ENCODE measurements around the gene VPS9D1. TPM values are rescaled to one million over a fixed set of nuclear protein-coding genes. Genes with fewer than 3 reads are reported as not detected.

The VPS9D1 gene
- total RNA-seq, 2 donors from 2014 or later: 9.5 to 18.3 TPM

DNA sequence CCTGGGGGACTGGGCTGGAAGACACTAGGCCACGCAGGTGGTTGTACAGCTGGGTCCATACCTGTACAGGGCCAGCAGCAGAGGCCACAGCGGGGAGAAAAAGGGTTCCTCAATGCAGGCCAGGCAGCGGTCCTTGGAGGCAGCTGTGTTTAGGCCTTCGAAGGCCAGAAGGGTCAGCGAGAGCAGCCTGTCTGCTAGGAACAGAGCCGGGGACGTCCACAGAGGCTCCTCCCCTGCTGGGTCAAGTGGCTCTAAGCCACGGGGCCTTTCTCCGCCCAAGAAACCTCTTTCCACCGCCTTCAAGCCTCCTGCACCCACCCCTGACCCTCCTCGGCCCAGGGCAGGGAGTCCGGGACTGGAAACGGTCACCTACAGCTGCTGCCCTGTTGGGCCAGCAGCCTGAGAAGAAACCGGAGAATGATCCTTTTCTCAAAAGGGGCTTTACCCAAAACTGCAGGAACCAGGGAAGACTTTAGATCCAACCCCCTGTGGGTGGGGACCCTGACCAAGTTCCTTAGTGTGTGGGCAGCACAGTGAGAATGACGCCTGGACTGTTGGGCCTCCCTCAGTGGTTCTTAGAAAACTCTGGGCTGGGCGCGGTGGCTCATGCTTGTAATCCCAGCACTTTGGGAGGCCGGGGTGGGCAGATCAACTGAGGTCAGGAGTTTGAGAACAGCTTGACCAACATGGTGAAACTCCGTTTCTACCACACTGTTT lies 10.8 kb downstream of the VPS9D1 start:
- H3K36me3 ChIP-seq: no peaks in the 10 kb centered on the region
- ATAC-seq (ENCODE audit: insufficient number of reproducible peaks, low FRiP score, low read depth) (no peak), DNase-seq (ENCODE audit: low spot score) (no peak)
- H3K27me3 ChIP-seq (replicated peaks; ENCODE audit: insufficient read depth): no peaks in the 10 kb centered on the region
- no peaks in the 10 kb centered on the region for H3K9me3 ChIP-seq
- H3K4me1 ChIP-seq (ENCODE audit: control insufficient read depth in 1 of 2, low read depth in 2 of 2): peaks cover 0 to 7% of the 10 kb centered on the region in 2 donors
- TF ChIP-seq, protein P1, sequence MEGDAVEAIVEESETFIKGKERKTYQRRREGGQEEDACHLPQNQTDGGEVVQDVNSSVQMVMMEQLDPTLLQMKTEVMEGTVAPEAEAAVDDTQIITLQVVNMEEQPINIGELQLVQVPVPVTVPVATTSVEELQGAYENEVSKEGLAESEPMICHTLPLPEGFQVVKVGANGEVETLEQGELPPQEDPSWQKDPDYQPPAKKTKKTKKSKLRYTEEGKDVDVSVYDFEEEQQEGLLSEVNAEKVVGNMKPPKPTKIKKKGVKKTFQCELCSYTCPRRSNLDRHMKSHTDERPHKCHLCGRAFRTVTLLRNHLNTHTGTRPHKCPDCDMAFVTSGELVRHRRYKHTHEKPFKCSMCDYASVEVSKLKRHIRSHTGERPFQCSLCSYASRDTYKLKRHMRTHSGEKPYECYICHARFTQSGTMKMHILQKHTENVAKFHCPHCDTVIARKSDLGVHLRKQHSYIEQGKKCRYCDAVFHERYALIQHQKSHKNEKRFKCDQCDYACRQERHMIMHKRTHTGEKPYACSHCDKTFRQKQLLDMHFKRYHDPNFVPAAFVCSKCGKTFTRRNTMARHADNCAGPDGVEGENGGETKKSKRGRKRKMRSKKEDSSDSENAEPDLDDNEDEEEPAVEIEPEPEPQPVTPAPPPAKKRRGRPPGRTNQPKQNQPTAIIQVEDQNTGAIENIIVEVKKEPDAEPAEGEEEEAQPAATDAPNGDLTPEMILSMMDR (IDR thresholded peaks at IDR 0.05): no peak
- no peak overlapping the region for H3K4me3 ChIP-seq
- no peak overlapping the region for H3K27ac ChIP-seq

DNA sequence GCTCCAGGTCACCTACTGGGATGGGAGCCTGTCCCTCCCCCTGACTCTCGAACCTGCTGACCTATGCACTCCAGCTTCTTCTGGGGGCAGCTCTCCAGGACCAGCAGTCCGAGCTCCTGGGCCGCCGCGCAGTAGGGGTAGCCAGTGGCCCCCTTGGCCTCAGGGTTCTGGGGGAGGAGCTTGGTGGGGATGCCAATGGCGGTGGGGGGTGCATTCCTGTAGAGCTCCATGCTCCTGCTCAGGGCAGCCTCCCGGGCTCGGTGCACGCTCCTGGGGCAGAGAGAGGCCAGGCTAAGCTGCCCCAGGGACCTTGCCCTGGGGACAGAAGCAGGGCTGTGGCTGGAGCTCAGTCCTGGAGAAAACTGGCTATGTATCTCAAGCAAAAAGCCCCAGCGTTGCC lies 11.5 kb downstream of the VPS9D1 start:
- H3K27ac ChIP-seq: no peak overlapping the region
- TF ChIP-seq, protein P1 (IDR thresholded peaks at IDR 0.05): no peak
- ATAC-seq (ENCODE audit: insufficient number of reproducible peaks, low FRiP score, low read depth) (no peak), DNase-seq (ENCODE audit: low spot score) (no peak)
- H3K9me3 ChIP-seq: no peaks in the 10 kb centered on the region
- no peak overlapping the region for H3K4me3 ChIP-seq
- no peaks in the 10 kb centered on the region for H3K36me3 ChIP-seq
- H3K4me1 ChIP-seq (ENCODE audit: control insufficient read depth in 1 of 2, low read depth in 2 of 2): peaks cover 0 to 7% of the 10 kb centered on the region in 2 donors
- no peaks in the 10 kb centered on the region for H3K27me3 ChIP-seq (replicated peaks; ENCODE audit: insufficient read depth)

DNA sequence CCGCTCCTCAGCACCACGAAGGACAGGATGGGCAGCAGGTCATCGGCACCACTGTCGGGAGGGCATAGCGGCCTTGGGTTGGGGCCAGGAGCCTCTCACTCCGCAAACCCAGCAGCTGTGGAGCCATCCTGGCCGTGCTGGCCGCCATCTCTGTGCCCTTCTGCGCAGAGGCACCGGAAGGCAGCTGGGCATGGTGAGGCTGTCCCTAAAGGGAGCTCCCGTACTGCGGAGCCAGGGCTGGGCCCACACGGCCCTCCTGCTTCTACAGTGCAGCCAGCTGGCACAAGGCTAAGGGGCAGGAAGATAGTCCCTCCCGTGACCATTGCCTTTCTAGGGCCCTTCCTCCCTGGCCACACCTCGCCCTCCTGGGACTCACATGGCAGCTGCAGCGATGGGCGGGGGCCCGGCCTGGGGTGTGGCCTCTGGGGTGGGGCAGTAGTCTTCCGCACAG lies 12.2 kb downstream of the VPS9D1 start:
- H3K4me1 ChIP-seq (ENCODE audit: control insufficient read depth in 1 of 2, low read depth in 2 of 2): peaks cover 0 to 7% of the 10 kb centered on the region in 2 donors

DNA sequence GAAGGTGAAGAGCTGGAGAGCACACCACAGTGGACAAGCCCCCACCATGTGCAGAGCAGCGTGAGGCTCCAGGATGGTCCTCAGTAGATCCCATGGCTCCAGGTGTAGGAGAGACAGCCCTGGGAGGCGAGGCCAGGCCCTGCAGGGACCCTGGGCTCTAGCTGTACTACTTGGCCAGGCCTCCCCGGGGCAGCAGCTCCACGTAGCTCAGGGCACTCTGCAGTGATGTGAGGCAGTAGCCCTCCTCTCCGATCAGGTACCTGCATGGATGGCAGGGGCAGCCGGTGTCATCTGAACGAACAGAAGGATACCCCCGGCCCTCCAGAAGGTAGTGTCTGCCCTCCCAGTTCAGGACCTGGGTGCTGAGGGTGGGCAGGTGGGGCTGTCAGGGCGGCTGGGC lies 13.0 kb downstream of the VPS9D1 start:
- no peaks in the 10 kb centered on the region for H3K36me3 ChIP-seq
- no peak overlapping the region for H3K27ac ChIP-seq
- no peak overlapping the region for H3K4me3 ChIP-seq
- DNase-seq (ENCODE audit: low spot score): no peak
- TF ChIP-seq, protein P1 (IDR thresholded peaks at IDR 0.05): no peak
- no peak for ATAC-seq (ENCODE audit: insufficient number of reproducible peaks, low FRiP score, low read depth)
- peaks cover 0 to 7% of the 10 kb centered on the region in 2 donors for H3K4me1 ChIP-seq (ENCODE audit: control insufficient read depth in 1 of 2, low read depth in 2 of 2)
- no peaks in the 10 kb centered on the region for H3K9me3 ChIP-seq
- no peaks in the 10 kb centered on the region for H3K27me3 ChIP-seq (replicated peaks; ENCODE audit: insufficient read depth)

More for the DNA sequence above, 12.2 kb downstream of the VPS9D1 start:
- no peaks in the 10 kb centered on the region for H3K27me3 ChIP-seq (replicated peaks; ENCODE audit: insufficient read depth)
- DNase-seq (ENCODE audit: low spot score): no peak
- no peak overlapping the region for H3K27ac ChIP-seq
- no peak overlapping the region for H3K4me3 ChIP-seq
- H3K36me3 ChIP-seq: no peaks in the 10 kb centered on the region
- TF ChIP-seq, protein P1 (IDR thresholded peaks at IDR 0.05): no peak
- no peak for ATAC-seq (ENCODE audit: insufficient number of reproducible peaks, low FRiP score, low read depth)
- H3K9me3 ChIP-seq: no peaks in the 10 kb centered on the region

DNA sequence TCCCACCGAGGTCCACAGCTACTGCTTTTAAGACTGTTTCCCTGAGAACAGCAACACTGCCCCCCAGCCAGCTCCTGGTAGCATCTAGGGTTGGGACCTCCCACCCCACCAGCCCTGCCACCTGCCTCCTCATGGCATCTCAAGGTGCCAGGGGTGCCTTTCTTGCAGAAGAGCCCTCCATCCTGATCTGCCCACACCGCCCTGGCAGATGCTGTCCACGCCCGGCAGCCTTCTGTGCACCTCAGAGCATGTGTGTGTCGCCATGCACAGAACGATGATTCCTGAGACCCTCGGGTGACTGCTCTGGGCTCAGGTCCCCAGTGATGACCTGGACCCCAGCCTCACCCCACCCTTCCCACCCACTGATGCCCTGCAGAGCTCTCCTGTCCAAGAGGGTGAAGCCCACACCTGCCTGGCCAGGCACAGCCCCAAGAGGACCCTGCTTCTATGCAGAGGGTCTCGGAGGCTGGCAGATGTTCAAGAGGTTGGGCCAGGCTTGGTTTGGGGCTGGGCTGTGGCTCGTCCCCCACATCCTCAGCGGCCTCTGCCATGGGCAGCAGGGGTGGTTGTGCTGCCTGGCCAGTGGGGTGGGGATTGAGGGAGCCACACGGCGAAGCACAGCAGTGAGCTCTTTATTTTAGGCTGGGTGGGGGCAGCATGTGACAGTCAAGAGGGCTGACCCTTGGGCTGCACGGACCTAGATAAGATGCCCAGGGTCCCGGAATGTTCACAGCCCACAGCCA lies 14.0 kb downstream of the VPS9D1 start:
- ATAC-seq (ENCODE audit: insufficient number of reproducible peaks, low FRiP score, low read depth) (no peak), DNase-seq (ENCODE audit: low spot score) (no peak)
- no peak overlapping the region for H3K27ac ChIP-seq
- H3K9me3 ChIP-seq: no peaks in the 10 kb centered on the region
- no peaks in the 10 kb centered on the region for H3K36me3 ChIP-seq
- no peaks in the 10 kb centered on the region for H3K27me3 ChIP-seq (replicated peaks; ENCODE audit: insufficient read depth)
- H3K4me1 ChIP-seq (ENCODE audit: control insufficient read depth in 1 of 2, low read depth in 2 of 2): peaks cover 0 to 6% of the 10 kb centered on the region in 2 donors
- TF ChIP-seq, protein P1 (IDR thresholded peaks at IDR 0.05): no peak
- H3K4me3 ChIP-seq: no peak overlapping the region

Measured in thoracic aorta (tissue), 2 donors.